Measurements from ENCODE around the gene ANAPC2. TPM values are rescaled to one million over a fixed set of nuclear protein-coding genes. Genes with fewer than 3 reads are reported as not detected.

ANAPC2 gene
- total RNA-seq, 1 experiment from 2014 or later, result 46.0 TPM

GRCh38 chr9:137127301-137128157 is 60.8 kb downstream of the ANAPC2 start:
- Histone ChIP-seq H3K4me3 (ENCODE audit: low read depth in 2 of 2, low read length in 2 of 2) (peak overlapping the region; percentile 68 to 75), H3K27ac (ENCODE audit: low read length) (peak overlapping the region; percentile 91), H3K4me1 (ENCODE audit: control insufficient read depth, insufficient read depth, low read length) (peaks cover 3% of the 10 kb centered on the region; the same call in 1 of the 2 replicates), H3K9me3 (ENCODE audit: control insufficient read depth, insufficient read depth, low read depth, low read length) (no peaks in the 10 kb centered on the region), H3K36me3 (ENCODE audit: control insufficient read depth, insufficient read depth, low read length) (0 out of 2 replicates have a peak, but pooled peaks cover 3% of the 10 kb centered on the region), H3K27me3 (ENCODE audit: control insufficient read depth, insufficient read depth, low read length) (no peaks in the 10 kb centered on the region)
- TF ChIP-seq REST (IDR thresholded peaks at IDR 0.05; ENCODE audit: insufficient read depth in 1 of 2, low read depth in 2 of 2, low read length in 1 of 2), result no peak
- no peak for TF ChIP-seq CTCF (IDR thresholded peaks at IDR 0.05)
- no peak for TF ChIP-seq TCF7L2 (IDR thresholded peaks at IDR 0.05; ENCODE audit: low read depth, low read length)
- no peak for TF ChIP-seq SIN3A (IDR thresholded peaks at IDR 0.05; ENCODE audit: borderline replicate concordance, insufficient read depth, low read depth, low read length)
- TF ChIP-seq POLR2AphosphoS5 (IDR thresholded peaks at IDR 0.05; ENCODE audit: low read depth, low read length), result no peak
- ATAC-seq, result no peak
- ChIA-PET CTCF (interaction anchor here (0.7 to 0.8 kb wide), 2 partner anchors 35 to 89 kb away, joined by 5 to 7 read pairs; no protein-coding TSS in a partner anchor), POLR2A (no interaction called here)
- BruUV-seq (replicated peaks), result no TSS peak
- DNase-seq (ENCODE audit: low read depth, low spot score), result no peak
- intact Hi-C loops (cut with micrococcal nuclease; ENCODE audit: unreplicated experiment), result no loop called here
- in situ Hi-C loops (cut with HindIII; ENCODE audit: low pct_unique_long_range_greater_than_20kb, low sequenced_read_pairs), result no loop called here

- CTCF ChIA-PET, result no interaction called here
- H3K4me1 ChIP-seq (ENCODE audit: control insufficient read depth, insufficient read depth, low read length), result peaks cover 7% of the 10 kb centered on the region; the same call in 1 of the 2 replicates
- peak overlapping the region; percentile 91 for H3K27ac ChIP-seq (ENCODE audit: low read length)
- BruUV-seq (replicated peaks), result TSS peak; percentile 61
- H3K4me3 ChIP-seq (ENCODE audit: low read depth in 2 of 2, low read length in 2 of 2), result no peak overlapping the region; a peak in 1 of 4 replicates
- no peak for DNase-seq (ENCODE audit: low read depth, low spot score)
- in situ Hi-C loops (cut with HindIII; ENCODE audit: low pct_unique_long_range_greater_than_20kb, low sequenced_read_pairs), result no loop called here
- intact Hi-C loops (cut with micrococcal nuclease; ENCODE audit: unreplicated experiment), result no loop called here
- no peaks in the 10 kb centered on the region for H3K9me3 ChIP-seq (ENCODE audit: control insufficient read depth, insufficient read depth, low read depth, low read length)
- H3K36me3 ChIP-seq (ENCODE audit: control insufficient read depth, insufficient read depth, low read length), result 0 out of 2 replicates have a peak, but pooled peaks cover 3% of the 10 kb centered on the region
- TF ChIP-seq TCF7L2 (IDR thresholded peaks at IDR 0.05; ENCODE audit: low read depth, low read length) (no peak), REST (IDR thresholded peaks at IDR 0.05; ENCODE audit: insufficient read depth in 1 of 2, low read depth in 2 of 2, low read length in 1 of 2) (no peak), POLR2AphosphoS5 (IDR thresholded peaks at IDR 0.05; ENCODE audit: low read depth, low read length) (no peak), CTCF (IDR thresholded peaks at IDR 0.05) (no peak), SIN3A (IDR thresholded peaks at IDR 0.05; ENCODE audit: borderline replicate concordance, insufficient read depth, low read depth, low read length) (no peak)
- ATAC-seq, result no peak
- no peaks in the 10 kb centered on the region for H3K27me3 ChIP-seq (ENCODE audit: control insufficient read depth, insufficient read depth, low read length)
- POLR2A ChIA-PET, result no interaction called here
Measured at GRCh38 chr9:137126786-137127185, 61.6 kb downstream of the ANAPC2 start.

Measured in Panc1 (cell line).